COLO668 (cell line): Measurements from ENCODE around the gene PRRX1.

Source experiments
- DNase-seq: peaks from one replicate; lab custom pipeline; 2025; ENCODE audit not compliant: unreplicated experiment; lab: John Stamatoyannopoulos, UW

PRRX1 gene

GRCh38 chr1:170686291-170686690 is 22.4 kb downstream of the PRRX1 start:
- DNase-seq = no peak

- no peak for DNase-seq
Measured at GRCh38 chr1:170687621-170688020, 23.7 kb downstream of the PRRX1 start.

GRCh38 chr1:170691258-170691657 is 27.3 kb downstream of the PRRX1 start:
- DNase-seq = no peak

DNA sequence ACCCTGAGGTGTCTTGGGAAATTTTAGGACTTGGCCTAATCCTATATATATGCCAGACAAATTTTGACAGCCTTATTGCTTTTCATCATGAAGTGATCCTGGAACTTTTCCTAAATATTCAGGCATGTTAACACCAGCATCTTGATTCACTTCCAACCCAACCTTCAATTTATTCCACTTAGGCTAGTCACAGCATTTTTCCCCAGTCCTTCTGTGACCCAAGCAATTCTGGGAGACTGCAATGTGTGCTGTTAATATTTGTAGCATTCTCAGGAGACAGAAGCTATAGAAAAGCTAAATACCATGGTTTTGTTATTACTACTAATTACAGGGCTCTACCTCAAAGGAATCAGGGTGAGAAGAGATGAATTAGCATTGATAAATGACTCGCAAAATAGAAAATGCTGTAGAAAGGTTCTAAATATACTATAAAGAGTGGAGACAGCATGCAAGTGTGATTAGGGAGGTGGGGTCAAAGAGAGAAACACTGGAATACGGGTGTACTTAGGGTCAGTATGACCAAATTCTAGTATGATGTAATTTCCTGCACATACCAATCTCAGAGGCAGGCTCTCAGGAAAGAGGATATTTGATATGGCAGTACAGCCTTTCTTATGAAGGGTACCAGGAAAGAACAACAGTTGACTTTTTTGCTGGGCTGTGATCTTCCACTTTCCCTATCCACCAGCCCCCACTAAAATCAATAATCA is 29.1 kb downstream of the PRRX1 start:
- no peak for DNase-seq

GRCh38 chr1:170694172-170694926 is 30.4 kb downstream of the PRRX1 start:
- DNase-seq = no peak

- no peak for DNase-seq
Measured at GRCh38 chr1:170695955-170696590, 32.1 kb downstream of the PRRX1 start.

- no peak for DNase-seq
Measured at GRCh38 chr1:170696591-170697290, 32.8 kb downstream of the PRRX1 start.

GRCh38 chr1:170697316-170697715 is 33.4 kb downstream of the PRRX1 start:
- no peak for DNase-seq

DNA sequence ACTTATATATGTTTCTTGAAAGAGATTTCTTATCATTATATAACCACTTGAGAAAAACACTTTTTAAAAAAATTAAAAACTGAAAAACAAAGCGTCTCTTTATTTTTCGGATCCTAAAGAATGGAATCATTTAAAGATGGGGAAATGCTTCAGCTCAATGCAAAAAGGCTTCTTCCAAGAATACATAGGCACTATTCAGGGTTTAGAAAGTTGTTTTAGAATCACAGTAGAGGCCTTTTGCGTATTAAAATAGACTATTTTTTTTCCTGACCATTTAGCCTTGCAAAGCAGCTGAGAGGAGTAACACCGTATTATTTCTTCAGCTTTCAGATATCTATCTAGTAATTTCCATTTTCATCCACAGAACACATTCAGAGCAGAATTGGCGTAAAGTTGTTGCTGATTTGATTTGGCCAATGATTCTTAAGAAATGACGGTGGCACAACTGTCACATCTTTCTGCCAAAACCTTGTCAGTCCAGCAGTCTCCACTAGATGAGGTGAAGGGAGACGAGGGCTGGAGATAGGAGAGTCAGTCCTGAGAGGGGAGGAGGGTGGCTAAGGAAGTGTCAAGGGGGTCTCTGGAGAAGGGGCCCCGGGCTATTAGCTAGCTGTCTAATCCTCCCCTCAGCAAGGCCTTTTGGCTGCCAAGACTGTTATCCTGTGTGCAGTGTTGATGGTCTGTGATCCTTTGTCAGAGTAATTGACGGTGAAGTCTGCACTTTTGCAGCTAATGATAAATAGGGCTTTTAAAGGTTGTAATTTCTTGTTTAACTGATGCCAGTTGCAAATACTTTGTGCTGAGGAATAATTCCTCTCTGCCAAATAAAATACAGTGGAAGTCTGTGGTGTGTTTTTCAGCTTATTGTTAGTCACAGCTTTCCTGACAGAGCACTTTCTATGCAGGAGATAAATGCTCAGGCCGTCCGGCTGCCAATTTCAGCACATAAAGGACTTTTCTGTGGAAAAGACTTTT is 34.7 kb downstream of the PRRX1 start:
- DNase-seq = no peak

DNA sequence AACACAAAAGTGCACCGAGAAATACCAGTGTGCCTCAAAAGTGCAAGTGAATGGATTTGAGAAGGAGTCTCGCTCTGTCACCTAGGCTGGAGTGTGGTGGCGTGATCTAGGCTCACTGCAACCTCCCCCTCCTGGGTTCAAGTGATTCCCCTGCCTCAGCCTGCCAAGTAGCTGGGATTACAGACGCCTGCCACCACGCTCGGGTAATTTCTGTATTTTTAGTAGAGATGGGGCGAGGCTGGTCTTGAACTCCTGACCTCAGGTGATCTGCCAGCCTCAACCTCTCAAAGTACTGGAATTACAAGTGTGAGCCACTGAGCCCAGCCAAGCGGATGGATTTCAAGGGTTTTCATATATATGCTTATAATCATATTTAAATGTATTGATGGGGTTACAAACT is 35.8 kb downstream of the PRRX1 start:
- DNase-seq = no peak

- DNase-seq = no peak
Measured at GRCh38 chr1:170700842-170701615, 37.1 kb downstream of the PRRX1 start.

- DNase-seq = no peak
Measured at GRCh38 chr1:170701962-170702361, 38.0 kb downstream of the PRRX1 start.

- no peak for DNase-seq
Measured at GRCh38 chr1:170703591-170703990, 39.7 kb downstream of the PRRX1 start.

DNA sequence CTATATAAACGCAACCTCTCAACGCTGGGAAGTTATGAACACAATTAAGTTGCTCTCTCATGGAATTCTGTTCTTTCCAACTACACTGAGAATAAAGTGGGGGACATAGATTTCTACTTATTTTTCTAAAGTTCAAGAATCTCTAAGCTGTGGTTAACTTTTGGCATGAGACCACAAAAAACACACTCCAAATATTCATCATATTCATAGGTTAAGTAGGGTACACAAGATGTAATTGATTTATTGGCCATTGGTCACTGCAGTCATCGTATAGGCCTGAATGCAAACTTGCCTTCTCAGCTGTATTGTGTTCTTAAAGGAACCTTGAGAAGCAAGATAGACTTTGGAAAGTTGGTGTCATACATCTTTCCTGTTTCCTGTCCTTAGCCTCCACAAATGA is 40.3 kb downstream of the PRRX1 start:
- DNase-seq = no peak

- no peak for DNase-seq
Measured at GRCh38 chr1:170705981-170706380, 42.0 kb downstream of the PRRX1 start.

DNA sequence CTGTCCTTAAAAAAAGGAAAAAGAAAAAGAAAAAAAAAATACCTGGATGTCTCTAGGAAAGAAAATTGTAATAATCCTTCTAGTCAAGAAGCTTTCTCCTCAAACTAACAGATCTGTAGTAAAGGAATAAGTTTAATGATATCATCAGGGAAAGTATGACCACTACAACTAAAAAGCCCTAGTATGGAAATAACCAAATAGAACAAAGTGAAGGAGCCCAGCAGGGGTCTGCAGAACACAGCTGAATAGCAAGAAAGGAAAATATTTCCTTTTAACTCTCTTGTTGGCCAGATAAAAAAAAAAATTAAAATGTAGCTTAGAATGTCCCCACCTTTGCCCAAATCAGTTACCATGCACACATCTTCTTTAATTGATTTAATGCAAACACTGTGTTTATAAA is 43.2 kb downstream of the PRRX1 start:
- no peak for DNase-seq

GRCh38 chr1:170707959-170708655 is 44.2 kb downstream of the PRRX1 start:
- no peak for DNase-seq

DNA sequence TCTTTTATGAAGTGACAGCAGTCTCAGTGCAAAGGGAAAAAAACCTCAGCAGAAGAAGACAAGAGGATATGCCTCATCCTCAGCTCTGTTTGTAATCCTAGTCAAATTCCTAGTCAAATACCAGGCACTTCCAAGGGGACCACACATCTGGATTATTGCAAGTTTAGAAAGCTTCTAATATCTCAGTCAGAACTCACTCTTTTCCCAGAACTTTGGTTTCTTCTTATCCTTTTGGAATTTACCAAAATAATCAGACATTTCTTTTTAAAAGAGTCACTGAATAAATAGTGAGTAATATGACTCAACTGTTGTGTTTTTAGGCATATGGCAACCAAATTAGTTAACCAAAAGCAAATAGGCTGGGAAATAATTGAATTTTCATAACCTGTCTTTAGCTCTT is 47.8 kb downstream of the PRRX1 start:
- DNase-seq = no peak

DNA sequence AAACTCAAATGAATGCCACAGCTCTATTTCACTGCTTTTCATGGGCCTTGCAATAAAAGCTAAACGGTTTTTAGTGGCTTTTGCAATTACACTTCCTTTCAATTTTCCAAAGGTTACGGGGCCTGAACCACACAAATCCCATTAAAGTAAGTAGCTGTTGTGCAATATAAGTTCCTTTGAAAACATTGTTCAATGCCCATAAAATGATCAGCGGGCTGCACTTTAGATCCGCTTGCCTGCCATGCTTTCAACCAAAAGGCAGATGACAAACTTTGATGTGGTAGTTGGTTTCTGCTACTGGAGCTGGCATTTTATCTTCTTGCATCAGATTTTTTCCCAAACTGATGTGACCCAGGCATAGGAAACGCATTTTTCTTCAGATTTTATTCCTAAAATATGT is 50.2 kb downstream of the PRRX1 start:
- DNase-seq = no peak
